ENCODE results near the gene OTUD1.

The OTUD1 gene

GRCh38 chr10:23459308-23459939 is 20.5 kb downstream of the OTUD1 start:
- peak overlapping the region; percentile 29 to 72 for H3K27ac Mint-ChIP-seq
- peaks cover 12 to 17% of the 10 kb centered on the region in 2 donors for H3K27me3 Mint-ChIP-seq
- H3K9me3 Mint-ChIP-seq = no peaks in the 10 kb centered on the region
- H3K4me1 Mint-ChIP-seq (ENCODE audit: low read depth in 2 of 2) = peaks cover 0 to 1% of the 10 kb centered on the region in 2 donors
- H3K36me3 Mint-ChIP-seq (ENCODE audit: insufficient read depth) = peaks cover 3% of the 10 kb centered on the region
- H3K4me3 Mint-ChIP-seq = no peak overlapping the region
- DNase-seq = no peak
- no peak for ATAC-seq (replicated peaks)

DNA sequence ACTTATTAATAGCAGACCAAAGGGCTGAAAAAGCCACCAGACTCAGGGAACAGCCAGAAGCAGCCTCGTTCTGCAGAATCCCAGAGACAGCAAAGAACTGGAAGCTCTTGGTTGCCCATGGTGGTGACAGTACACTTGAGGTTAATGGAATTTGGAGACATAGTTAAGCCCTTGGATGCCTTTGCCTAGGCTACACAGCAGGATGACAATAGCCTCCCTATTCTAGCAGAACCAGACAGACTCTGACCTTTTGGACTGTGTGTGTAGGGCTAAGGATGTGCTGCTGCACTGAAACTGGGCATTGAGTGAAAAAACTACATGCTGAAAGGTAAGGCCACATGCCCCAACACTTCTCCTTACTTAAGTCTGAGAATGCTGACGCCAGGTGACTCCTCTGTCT is 22.7 kb downstream of the OTUD1 start:
- Mint-ChIP-seq H3K9me3 (no peaks in the 10 kb centered on the region), H3K4me1 (ENCODE audit: low read depth in 2 of 2) (peaks cover 0 to 1% of the 10 kb centered on the region in 2 donors), H3K36me3 (ENCODE audit: insufficient read depth) (no peaks in the 10 kb centered on the region), H3K27ac (no peak overlapping the region), H3K27me3 (peaks cover 12 to 17% of the 10 kb centered on the region in 2 donors), H3K4me3 (no peak overlapping the region)
- no peak for ATAC-seq (replicated peaks)
- no peak for DNase-seq

DNA sequence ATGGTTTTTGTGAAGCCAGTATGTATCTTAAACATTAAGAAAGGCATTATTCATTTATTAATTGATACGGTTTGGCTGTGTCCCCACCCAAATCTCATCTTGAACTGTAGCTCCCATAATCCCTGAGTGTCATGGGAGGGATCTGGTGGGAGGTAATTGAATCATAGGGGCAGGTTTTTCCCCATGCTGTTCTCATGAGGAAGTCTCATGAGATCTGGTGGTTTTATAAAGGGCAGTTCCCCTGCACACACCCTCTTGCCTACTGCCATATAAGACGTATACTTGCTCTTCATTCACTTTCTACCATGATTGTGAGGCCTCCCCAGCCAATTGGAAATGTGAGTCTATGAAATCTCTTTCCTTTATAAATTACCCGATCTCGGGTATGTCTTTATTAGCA is 28.1 kb downstream of the OTUD1 start:
- DNase-seq = no peak
- Mint-ChIP-seq H3K27me3 (peaks cover 30 to 39% of the 10 kb centered on the region in 2 donors), H3K9me3 (no peaks in the 10 kb centered on the region), H3K36me3 (ENCODE audit: insufficient read depth) (no peaks in the 10 kb centered on the region), H3K4me3 (no peak overlapping the region), H3K27ac (no peak overlapping the region), H3K4me1 (ENCODE audit: low read depth in 2 of 2) (no peaks in the 10 kb centered on the region)
- ATAC-seq (replicated peaks) = no peak

DNA sequence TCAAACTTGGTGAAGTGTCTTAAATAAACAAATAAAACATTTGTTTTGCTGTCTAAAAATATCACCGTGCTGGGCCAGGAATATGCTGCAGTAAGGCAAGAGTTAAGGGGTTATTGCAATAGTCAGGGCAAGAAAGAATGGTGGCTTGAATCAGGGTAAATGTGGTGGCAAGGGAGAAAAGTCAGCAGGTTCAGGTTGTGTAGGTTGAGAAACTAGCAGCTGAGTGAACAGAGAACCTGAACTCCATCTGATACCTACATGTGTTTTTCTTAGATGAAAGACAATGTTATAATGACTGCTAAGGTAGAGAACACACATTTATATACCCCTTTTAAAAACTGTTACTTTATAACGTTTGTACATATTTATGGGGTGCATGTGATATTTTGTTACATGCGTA is 28.7 kb downstream of the OTUD1 start:
- DNase-seq = no peak
- H3K4me3 Mint-ChIP-seq = no peak overlapping the region
- ATAC-seq (replicated peaks) = no peak
- H3K4me1 Mint-ChIP-seq (ENCODE audit: low read depth in 2 of 2) = no peaks in the 10 kb centered on the region
- peaks cover 33% of the 10 kb centered on the region in 2 donors for H3K27me3 Mint-ChIP-seq
- H3K9me3 Mint-ChIP-seq = no peaks in the 10 kb centered on the region
- H3K36me3 Mint-ChIP-seq (ENCODE audit: insufficient read depth) = no peaks in the 10 kb centered on the region
- H3K27ac Mint-ChIP-seq = no peak overlapping the region

DNA sequence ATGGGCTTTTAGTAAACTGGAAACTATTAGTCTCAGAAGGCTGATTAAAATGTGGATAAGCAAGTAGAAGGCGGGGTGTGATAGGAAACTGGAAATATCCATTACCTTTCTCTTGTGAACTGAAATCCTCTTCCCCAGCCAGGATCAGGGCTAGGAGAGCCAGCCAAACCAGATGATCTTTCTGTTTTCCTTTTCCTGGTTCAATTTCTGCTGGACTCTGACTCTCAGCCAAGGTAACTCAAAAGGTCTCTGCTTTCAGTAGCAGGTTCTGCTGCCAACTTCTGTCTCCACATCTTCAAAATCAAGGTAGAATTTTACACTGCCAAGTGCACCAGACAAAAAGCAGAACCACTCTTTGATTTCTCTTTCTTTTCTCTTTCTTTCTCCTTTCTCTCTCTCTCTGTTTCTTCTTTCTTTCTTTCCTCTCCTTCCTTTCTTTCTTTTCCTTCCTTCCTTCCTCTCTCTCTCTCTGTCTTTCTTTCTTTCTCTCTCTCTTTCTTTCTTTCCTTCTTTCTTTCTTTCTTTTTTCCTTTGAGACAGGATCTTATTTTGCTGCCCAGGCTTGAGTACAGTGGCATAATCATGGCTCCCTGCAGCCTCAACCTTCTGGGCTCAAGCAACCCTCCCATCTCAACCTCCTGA is 30.8 kb downstream of the OTUD1 start:
- DNase-seq = no peak
- Mint-ChIP-seq H3K4me3 (no peak overlapping the region), H3K27ac (no peak overlapping the region), H3K4me1 (ENCODE audit: low read depth in 2 of 2) (no peaks in the 10 kb centered on the region), H3K9me3 (no peaks in the 10 kb centered on the region), H3K27me3 (peaks cover 46 to 50% of the 10 kb centered on the region in 2 donors), H3K36me3 (ENCODE audit: insufficient read depth) (no peaks in the 10 kb centered on the region)
- no peak for ATAC-seq (replicated peaks)

GRCh38 chr10:23472181-23472580 is 33.3 kb downstream of the OTUD1 start:
- Mint-ChIP-seq H3K9me3 (no peaks in the 10 kb centered on the region), H3K27ac (no peak overlapping the region), H3K27me3 (peaks cover 54 to 55% of the 10 kb centered on the region in 2 donors), H3K36me3 (ENCODE audit: insufficient read depth) (no peaks in the 10 kb centered on the region), H3K4me3 (no peak overlapping the region), H3K4me1 (ENCODE audit: low read depth in 2 of 2) (no peaks in the 10 kb centered on the region)
- DNase-seq (no peak), ATAC-seq (replicated peaks) (no peak)

GRCh38 chr10:23474081-23474480 is 35.2 kb downstream of the OTUD1 start:
- no peaks in the 10 kb centered on the region for H3K4me1 Mint-ChIP-seq (ENCODE audit: low read depth in 2 of 2)
- no peak overlapping the region for H3K4me3 Mint-ChIP-seq
- H3K27me3 Mint-ChIP-seq = peaks cover 41 to 43% of the 10 kb centered on the region in 2 donors
- H3K27ac Mint-ChIP-seq = no peak overlapping the region
- H3K36me3 Mint-ChIP-seq (ENCODE audit: insufficient read depth) = no peaks in the 10 kb centered on the region
- ATAC-seq (replicated peaks) (no peak), DNase-seq (no peak)
- no peaks in the 10 kb centered on the region for H3K9me3 Mint-ChIP-seq

DNA sequence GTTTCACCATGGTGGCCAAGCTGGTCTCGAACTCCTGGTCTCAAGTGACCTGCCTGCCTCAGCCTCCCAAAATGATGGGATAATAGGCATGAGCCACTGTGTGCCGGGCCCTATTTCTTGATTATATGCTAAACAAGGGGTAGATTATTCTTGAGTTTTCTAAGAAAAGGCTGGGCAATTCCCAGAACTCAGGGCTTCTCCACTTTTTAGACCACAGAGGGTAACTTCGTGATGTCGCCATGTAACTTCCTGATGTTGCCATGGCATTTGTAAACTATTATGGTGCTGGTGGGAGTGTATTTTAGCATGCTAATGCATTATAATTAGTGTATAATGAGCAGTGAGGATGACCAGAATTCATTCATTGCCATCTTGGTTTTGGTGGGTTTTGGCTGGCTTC is 35.8 kb downstream of the OTUD1 start:
- no peak for DNase-seq
- no peak overlapping the region for H3K27ac Mint-ChIP-seq
- ATAC-seq (replicated peaks) = no peak
- H3K36me3 Mint-ChIP-seq (ENCODE audit: insufficient read depth) = no peaks in the 10 kb centered on the region
- no peaks in the 10 kb centered on the region for H3K4me1 Mint-ChIP-seq (ENCODE audit: low read depth in 2 of 2)
- peaks cover 41 to 43% of the 10 kb centered on the region in 2 donors for H3K27me3 Mint-ChIP-seq
- H3K4me3 Mint-ChIP-seq = no peak overlapping the region
- no peaks in the 10 kb centered on the region for H3K9me3 Mint-ChIP-seq

DNA sequence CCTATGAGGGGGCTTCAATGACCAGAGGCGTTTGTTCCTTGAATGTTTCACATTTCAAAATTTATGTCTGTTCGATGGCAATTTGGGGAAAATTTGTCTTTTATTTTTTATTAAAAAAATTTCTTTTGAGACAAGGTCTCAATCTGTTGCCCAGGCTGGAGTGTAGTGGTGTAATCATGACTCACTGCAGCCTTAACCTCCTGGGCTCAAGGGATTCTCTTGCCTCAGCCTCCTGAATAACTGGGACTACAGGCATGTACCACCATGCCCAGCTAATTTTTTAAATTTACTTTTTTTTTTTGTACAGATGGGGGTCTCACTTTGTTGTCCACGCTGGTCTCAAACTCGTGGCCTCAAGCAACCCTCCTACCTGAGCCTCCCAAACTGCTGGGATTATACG is 39.7 kb downstream of the OTUD1 start:
- Mint-ChIP-seq H3K9me3 (no peaks in the 10 kb centered on the region), H3K27me3 (peaks cover 22 to 33% of the 10 kb centered on the region in 2 donors), H3K27ac (no peak overlapping the region), H3K4me3 (no peak overlapping the region), H3K36me3 (ENCODE audit: insufficient read depth) (no peaks in the 10 kb centered on the region), H3K4me1 (ENCODE audit: low read depth in 2 of 2) (no peaks in the 10 kb centered on the region)
- ATAC-seq (replicated peaks) (no peak), DNase-seq (no peak)

- H3K27ac Mint-ChIP-seq = no peak overlapping the region
- no peaks in the 10 kb centered on the region for H3K9me3 Mint-ChIP-seq
- peaks cover 10 to 21% of the 10 kb centered on the region in 2 donors for H3K27me3 Mint-ChIP-seq
- no peaks in the 10 kb centered on the region for H3K36me3 Mint-ChIP-seq (ENCODE audit: insufficient read depth)
- ATAC-seq (replicated peaks) = no peak
- no peaks in the 10 kb centered on the region for H3K4me1 Mint-ChIP-seq (ENCODE audit: low read depth in 2 of 2)
- no peak overlapping the region for H3K4me3 Mint-ChIP-seq
- no peak for DNase-seq
Measured at GRCh38 chr10:23479798-23480473, 41.1 kb downstream of the OTUD1 start.

DNA sequence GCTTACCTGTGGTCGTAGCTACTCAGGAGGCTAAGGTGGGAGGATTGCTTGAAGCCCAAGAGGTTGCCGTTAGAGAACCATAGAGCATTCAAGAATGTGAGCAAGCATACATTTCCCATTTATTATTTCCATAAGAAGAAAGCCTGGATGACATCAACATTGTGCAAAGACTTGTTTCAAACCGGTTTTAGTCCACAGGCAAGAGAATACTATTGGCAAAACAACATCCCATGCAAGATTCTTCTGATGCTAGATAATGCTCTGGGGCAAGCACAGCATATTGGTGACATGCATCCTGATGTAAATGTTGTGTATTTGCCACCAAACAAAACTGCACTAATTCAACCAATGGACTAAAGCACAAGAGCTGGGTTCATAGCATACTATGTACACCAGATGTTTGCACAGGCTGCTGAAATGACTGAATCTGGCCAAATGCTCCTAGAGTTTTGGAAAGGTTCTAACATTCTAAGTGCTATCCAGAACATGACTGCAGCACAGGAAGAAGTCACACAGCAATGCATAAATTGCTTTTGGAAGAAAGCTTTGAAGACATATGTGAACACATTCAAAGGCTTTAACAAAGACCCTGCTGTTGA is 42.6 kb downstream of the OTUD1 start:
- H3K4me3 Mint-ChIP-seq = no peak overlapping the region
- H3K27ac Mint-ChIP-seq = no peak overlapping the region
- peaks cover 1 to 20% of the 10 kb centered on the region in 2 donors for H3K27me3 Mint-ChIP-seq
- no peaks in the 10 kb centered on the region for H3K9me3 Mint-ChIP-seq
- no peaks in the 10 kb centered on the region for H3K4me1 Mint-ChIP-seq (ENCODE audit: low read depth in 2 of 2)
- no peaks in the 10 kb centered on the region for H3K36me3 Mint-ChIP-seq (ENCODE audit: insufficient read depth)
- ATAC-seq (replicated peaks) (no peak), DNase-seq (no peak)

DNA sequence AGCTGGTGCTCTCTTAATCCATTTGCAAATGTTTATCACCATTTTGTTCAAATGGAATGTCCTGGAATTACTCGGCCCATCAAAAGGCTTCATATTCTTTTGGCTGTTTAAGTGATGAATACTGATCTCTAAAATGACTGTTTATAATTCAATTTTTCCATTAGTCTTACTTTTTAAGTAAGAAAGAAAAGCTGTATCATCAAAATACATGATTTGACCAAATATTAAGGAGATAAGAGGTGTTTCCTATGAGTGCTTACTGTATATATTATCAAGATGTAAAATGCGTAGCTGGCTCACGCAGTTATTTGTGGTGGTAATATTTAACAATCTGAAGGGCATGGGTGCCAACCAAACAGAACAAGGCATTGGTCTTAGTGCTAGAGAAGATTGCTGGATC is 51.2 kb downstream of the OTUD1 start:
- Mint-ChIP-seq H3K4me3 (no peak overlapping the region), H3K4me1 (ENCODE audit: low read depth in 2 of 2) (no peaks in the 10 kb centered on the region), H3K36me3 (ENCODE audit: insufficient read depth) (no peaks in the 10 kb centered on the region), H3K9me3 (no peaks in the 10 kb centered on the region), H3K27ac (no peak overlapping the region), H3K27me3 (peaks cover 28 to 31% of the 10 kb centered on the region in 2 donors)
- ATAC-seq (replicated peaks) = no peak
- no peak for DNase-seq

Measured in effector memory CD8-positive, alpha-beta T cell (primary cell).